HCT116 (cell line): ENCODE data around the gene TTLL7. TPM values are rescaled to one million over a fixed set of nuclear protein-coding genes. Genes with fewer than 3 reads are reported as not detected.

Experiments
- ATAC-seq: fragments of 200-7000 bp; cut with Tn5 transposase; 2 replicates; pipeline ENCODE4 v1.9.1; 2020; ENCODE audit warnings: mild to moderate bottlenecking, moderate library complexity
- BruUV-seq: library from RNA; stranded (reverse); fragments of 400-500 nt; replicated peaks from 2 replicates; lab custom pipeline; 2021; lab: Mats Ljungman, UMichigan
- CTCF ChIA-PET: fragments of 300-600 bp; sonication (Branson Sonifier 250); formaldehyde crosslinking; loops from one replicate; lab custom pipeline; 2021; ENCODE audit warnings: antibody characterized with exemption; lab: Charles Lee
- POLR2A ChIA-PET: fragments of 300-600, 350-600 bp; sonication (Branson Sonifier 250); formaldehyde crosslinking; loops from one replicate; lab custom pipeline; 2021; ENCODE audit warnings: antibody characterized with exemption; lab: Charles Lee
- RAD21 ChIA-PET, 2 experiments: fragments of 300-600 bp; sonication (Branson Sonifier 250); formaldehyde crosslinking; loops; one replicate each; lab custom pipeline; 2023; ENCODE audit warnings: low total read pairs in 2 of 2; ENCODE audit not compliant: uncharacterized antibody in 2 of 2, unreplicated experiment in 2 of 2, low non-redundant PET in 1 of 2; lab: Charles Lee
- DNase-seq: peaks from one replicate; pipeline ENCODE4 v3.0.0-alpha.2; 2010; ENCODE audit warnings: low read depth, low spot score
- H2AFZ ChIP-seq: fragments of 200-600 bp; shearing (Covaris generic), sonication (generic); 2 replicates; pipeline ENCODE4 v1.6.1; 2017; ENCODE audit warnings: low read depth, mixed run types, mixed read lengths, antibody characterized with exemption, low read length; ENCODE audit not compliant: poor library complexity, severe bottlenecking
- H3K27ac ChIP-seq: 2 replicates; pipeline ENCODE4 v1.5.1; 2012; ENCODE audit warnings: low read depth, low read length
- H3K27me3 ChIP-seq: fragments of 200-600 bp; sonication (generic); 2 replicates; pipeline ENCODE4 v1.6.1; 2016; ENCODE audit warnings: mixed run types, low read length, mixed read lengths; ENCODE audit not compliant: insufficient read depth
- H3K36me3 ChIP-seq, 2 experiments: fragments of 200-500 bp in 1 of 2; fragments of 200-600 bp in 1 of 2; sonication (Bioruptor generic) in 1 of 2; sonication (generic) in 1 of 2; 2 replicates each; pipeline versions ENCODE4 v1.5.1 to v1.6.1; 2014 to 2016; ENCODE audit warnings: low read length in 2 of 2, inconsistent platforms in 1 of 2, mixed read lengths in 1 of 2, mixed run types in 1 of 2; ENCODE audit not compliant: insufficient read depth in 2 of 2, control insufficient read depth in 1 of 2
- H3K4me1 ChIP-seq, 2 experiments: fragments of 200-600 bp in 1 of 2; sonication (generic) in 1 of 2; 2 replicates each; pipeline versions ENCODE4 v1.5.1 to v1.6.1; 2012 to 2017; ENCODE audit warnings: low read length in 2 of 2, inconsistent platforms in 1 of 2, mild to moderate bottlenecking in 1 of 2, mixed read lengths in 1 of 2, mixed run types in 1 of 2, moderate library complexity in 1 of 2; ENCODE audit not compliant: insufficient read depth in 2 of 2, control insufficient read depth in 1 of 2
- H3K4me2 ChIP-seq: fragments of 200-600 bp; sonication (generic); 2 replicates; pipeline ENCODE4 v1.6.1; 2017; ENCODE audit warnings: mixed run types, low read length, mixed read lengths
- H3K4me3 ChIP-seq, 2 experiments: fragments of 200-600 bp in 1 of 2; sonication (generic) in 1 of 2; replicated peaks in 1 of 2; 2 replicates each; pipeline ENCODE4 v1.5.1; 2011 to 2016; ENCODE audit warnings: low read length in 2 of 2, control low read depth in 1 of 2, low read depth in 1 of 2, mild to moderate bottlenecking in 1 of 2, mixed read lengths in 1 of 2, mixed run types in 1 of 2
- H3K79me2 ChIP-seq: fragments of 200-600 bp; sonication (generic); 2 replicates; pipeline ENCODE4 v1.6.1; 2017; ENCODE audit warnings: mild to moderate bottlenecking, mixed run types, low read length, moderate library complexity, mixed read lengths; ENCODE audit not compliant: insufficient read depth
- H3K9ac ChIP-seq: fragments of 200-600 bp; sonication (generic); 2 replicates; pipeline ENCODE4 v1.6.1; 2016; ENCODE audit warnings: low read length, mixed read lengths
- H3K9me2 ChIP-seq: fragments of 200-600 bp; sonication (generic), shearing (Covaris generic); 2 replicates; pipeline ENCODE4 v1.6.1; 2017; ENCODE audit warnings: mixed run types, mild to moderate bottlenecking, moderate library complexity; ENCODE audit not compliant: insufficient read depth
- H3K9me3 ChIP-seq, 2 experiments: fragments of 200-500 bp in 1 of 2; fragments of 200-600 bp in 1 of 2; sonication (Bioruptor generic) in 1 of 2; sonication (generic) in 1 of 2; 2 replicates each; pipeline ENCODE4 v1.6.1; 2014 to 2017; ENCODE audit warnings: low read length in 2 of 2, mixed read lengths in 2 of 2, inconsistent platforms in 1 of 2, low read depth in 1 of 2, mild to moderate bottlenecking in 1 of 2, mixed run types in 1 of 2, moderate library complexity in 1 of 2; ENCODE audit not compliant: control insufficient read depth in 1 of 2, insufficient read depth in 1 of 2
- H4K20me1 ChIP-seq: fragments of 200-600 bp; sonication (generic), shearing (Covaris generic); 2 replicates; pipeline ENCODE4 v1.6.1; 2017; ENCODE audit warnings: mixed run types, mild to moderate bottlenecking, moderate library complexity; ENCODE audit not compliant: insufficient read depth
- CEBPB ChIP-seq: IDR thresholded peaks from 2 replicates; pipeline ENCODE4 v1.6.1; 2012; ENCODE audit warnings: low read depth
- CTCF ChIP-seq, 3 experiments: fragments of 200-600 bp in 1 of 3; sonication (generic) in 1 of 3; IDR thresholded peaks in 2 of 3; conservative IDR thresholded peaks in 1 of 3; 2 replicates each; pipeline ENCODE4 v1.5.1; 2012 to 2017; ENCODE audit warnings: low read depth in 2 of 3, low read length in 2 of 3, antibody characterized with exemption in 1 of 3, borderline replicate concordance in 1 of 3, control low read depth in 1 of 3, mild to moderate bottlenecking in 1 of 3, mixed read lengths in 1 of 3, mixed run types in 1 of 3, moderate library complexity in 1 of 3; ENCODE audit not compliant: insufficient read depth in 1 of 3
- ELF1 ChIP-seq: IDR thresholded peaks from 2 replicates; pipeline ENCODE4 v1.6.1; 2012; ENCODE audit warnings: low read depth, borderline replicate concordance
- FOSL1 ChIP-seq: IDR thresholded peaks from 2 replicates; pipeline ENCODE4 v1.6.1; 2012; ENCODE audit warnings: low read depth
- POLR2A ChIP-seq: IDR thresholded peaks from 2 replicates; pipeline ENCODE4 v1.7.0; 2011; ENCODE audit warnings: borderline replicate concordance; ENCODE audit not compliant: insufficient read depth, insufficient read length; ENCODE audit errors: extremely low read depth
- RAD21 ChIP-seq: IDR thresholded peaks from 2 replicates; pipeline ENCODE4 v1.6.1; 2012; ENCODE audit warnings: low read depth, mild to moderate bottlenecking
- SP1 ChIP-seq: IDR thresholded peaks from 2 replicates; pipeline ENCODE4 v1.6.1; 2012; ENCODE audit warnings: low read depth
- ZBTB33 ChIP-seq: IDR thresholded peaks from 2 replicates; pipeline ENCODE4 v1.6.1; 2011; ENCODE audit warnings: mild to moderate bottlenecking, low read length, moderate library complexity; ENCODE audit not compliant: insufficient replicate concordance; ENCODE audit errors: extremely low read depth
- ZFX ChIP-seq: fragments of 450-650 bp; IDR thresholded peaks from 2 replicates; pipeline ENCODE4 v1.6.1; 2017
- intact Hi-C: fragments of 100-400 bp; cut with micrococcal nuclease; formaldehyde crosslinking; loops from 2 replicates; pipeline ENCODE4 v1.10.0; 2022
- total RNA-seq: library from RNA; stranded (reverse); gene quantifications from one replicate; pipeline ENCODE4 v1.2.1, GENCODE V29; 2021; ENCODE audit not compliant: unreplicated experiment
- TF ChIP-seq, protein P1 (sequence below): IDR thresholded peaks from 2 replicates; pipeline ENCODE4 v1.6.1; 2012

Gene TTLL7
- total RNA-seq, 1 experiment from 2014 or later: 21.2 TPM

- H3K36me3 ChIP-seq: no peaks in the 10 kb centered on the region
- DNase-seq (no peak), ATAC-seq (no peak)
- no peaks in the 10 kb centered on the region for H4K20me1 ChIP-seq
- no peaks in the 10 kb centered on the region for H3K4me1 ChIP-seq
- intact Hi-C loops: loop anchor here (5.0 to 10.0 kb wide), 3 partner anchors 715 to 863 kb away; no protein-coding TSS in a partner anchor
- RAD21 ChIA-PET: no interaction called here
- no peak overlapping the region for H3K4me3 ChIP-seq
- no peaks in the 10 kb centered on the region for H3K79me2 ChIP-seq
- no peak overlapping the region for H3K4me2 ChIP-seq
- no peak overlapping the region for H2AFZ ChIP-seq
- H3K27ac ChIP-seq: no peak overlapping the region
- no peak overlapping the region for H3K9ac ChIP-seq
- no peaks in the 10 kb centered on the region for H3K9me3 ChIP-seq
- no peaks in the 10 kb centered on the region for H3K27me3 ChIP-seq
- POLR2A ChIA-PET: no interaction called here
- no TSS peak for BruUV-seq
- TF ChIP-seq, protein P1, sequence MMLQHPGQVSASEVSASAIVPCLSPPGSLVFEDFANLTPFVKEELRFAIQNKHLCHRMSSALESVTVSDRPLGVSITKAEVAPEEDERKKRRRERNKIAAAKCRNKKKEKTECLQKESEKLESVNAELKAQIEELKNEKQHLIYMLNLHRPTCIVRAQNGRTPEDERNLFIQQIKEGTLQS: no peak
- TF ChIP-seq ZFX: no peak
- TF ChIP-seq POLR2A: no peak
- no peaks in the 10 kb centered on the region for H3K9me2 ChIP-seq
- CTCF ChIA-PET: interaction anchor here (1.2 kb wide), 1 partner anchor 10 kb away, joined by 3 read pairs; no protein-coding TSS in a partner anchor
Observed at GRCh38 chr1:83909687-83910086, 89.2 kb downstream of the TTLL7 start.

DNA sequence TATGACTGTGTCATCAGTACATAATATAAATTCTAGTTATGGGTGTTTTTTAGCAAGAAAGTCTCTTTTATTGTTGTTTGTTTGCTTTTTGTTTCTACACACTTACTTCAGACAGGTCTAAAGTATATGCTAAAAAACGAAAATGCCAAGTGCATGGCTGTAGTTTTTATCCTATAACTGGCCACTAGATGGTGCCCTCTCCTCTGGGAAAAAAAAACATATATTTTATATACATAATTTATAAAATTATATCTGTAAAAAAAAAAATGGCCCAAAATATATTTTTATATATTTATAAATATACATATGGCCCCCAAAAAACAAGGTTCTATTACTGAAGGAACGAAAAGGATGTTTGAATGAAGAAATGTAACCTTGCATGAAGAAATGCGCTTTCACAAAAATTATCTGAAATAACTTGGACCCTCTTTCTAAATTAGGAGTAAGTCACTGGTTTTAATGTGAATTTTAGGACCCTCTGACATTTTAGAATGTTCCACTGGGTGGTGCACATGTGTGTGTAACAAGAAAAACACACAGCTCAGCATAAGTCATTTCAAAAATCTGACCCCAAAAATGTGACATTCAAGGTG is 93.5 kb downstream of the TTLL7 start:
- no peaks in the 10 kb centered on the region for H4K20me1 ChIP-seq
- H3K36me3 ChIP-seq: no peaks in the 10 kb centered on the region
- H3K27ac ChIP-seq: no peak overlapping the region
- H3K4me2 ChIP-seq: no peak overlapping the region
- ChIA-PET RAD21 (no interaction called here), POLR2A (no interaction called here), CTCF (interaction anchor here (1.2 kb wide), 1 partner anchor 848 kb away, joined by 5 read pairs; no protein-coding TSS in a partner anchor)
- H3K9me3 ChIP-seq: no peaks in the 10 kb centered on the region
- ATAC-seq: no peak
- H3K27me3 ChIP-seq: no peaks in the 10 kb centered on the region
- H3K79me2 ChIP-seq: no peaks in the 10 kb centered on the region
- no peak overlapping the region for H3K9ac ChIP-seq
- H3K4me1 ChIP-seq: peaks cover 0 to 12% of the 10 kb centered on the region in 2 experiments; a peak in 2 of 4 replicates
- H3K9me2 ChIP-seq: no peaks in the 10 kb centered on the region
- BruUV-seq: no TSS peak
- DNase-seq: no peak
- intact Hi-C loops: loop anchor here (1.0 to 10.0 kb wide), 4 partner anchors 218 to 867 kb away; no protein-coding TSS in a partner anchor
- no peak overlapping the region for H3K4me3 ChIP-seq
- no peak overlapping the region for H2AFZ ChIP-seq
- no peak for TF ChIP-seq CEBPB
- TF ChIP-seq POLR2A: no peak
- no peak for TF ChIP-seq ELF1
- peak; percentile 37 to 52 (median 42); a peak in 4 of 6 replicates for TF ChIP-seq CTCF (IDR thresholded peaks at IDR 0.05 in 2 of 3, conservative IDR thresholded peaks at IDR 0.05 in 1 of 3; ENCODE audit: borderline replicate concordance in 1 of 3, insufficient read depth in 1 of 3, low read depth in 2 of 3, low read length in 2 of 3)
- peak; percentile 48 for TF ChIP-seq RAD21
- TF ChIP-seq SP1: no peak
- no peak for TF ChIP-seq FOSL1
- TF ChIP-seq ZBTB33: no peak
